Aorta (tissue), 5 donors: Measurements from ENCODE around the gene CYSTM1. TPM values are rescaled to one million over a fixed set of nuclear protein-coding genes. Genes with fewer than 3 reads are reported as not detected.
A peak's percentile ranks its signal among the peaks of the same experiment; 100 is the strongest.

Experiments
- ATAC-seq: fragments of 200-7000 bp; cut with Tn5 transposase; one replicate; pipeline ENCODE4 v1.9.1; 2022; ENCODE audit warnings: moderate library complexity; ENCODE audit not compliant: low FRiP score
- DNase-seq, 2 donors: peaks; one replicate each; pipeline ENCODE4 v3.0.0-alpha.2; 2020
- H3K27ac ChIP-seq, 2 donors: one replicate each; pipeline ENCODE4 v1.5.1; 2013; ENCODE audit warnings: low read length in 2 of 2, mild to moderate bottlenecking in 2 of 2, moderate library complexity in 2 of 2, control low read depth in 1 of 2, inconsistent platforms in 1 of 2, low read depth in 1 of 2
- H3K27me3 ChIP-seq, 2 donors: one replicate each; pipeline ENCODE4 v1.6.1; 2013; ENCODE audit warnings: control low read depth in 1 of 2, low read length in 1 of 2, mild to moderate bottlenecking in 1 of 2, moderate library complexity in 1 of 2; ENCODE audit not compliant: insufficient read depth in 2 of 2, control insufficient read depth in 1 of 2
- H3K36me3 ChIP-seq, 2 donors: one replicate each; pipeline ENCODE4 v1.6.1; 2013; ENCODE audit warnings: control low read depth in 1 of 2, low read length in 1 of 2, mild to moderate bottlenecking in 1 of 2; ENCODE audit not compliant: insufficient read depth in 2 of 2, control insufficient read depth in 1 of 2
- H3K4me1 ChIP-seq, 2 donors: one replicate each; pipeline ENCODE4 v1.6.1; 2013; ENCODE audit warnings: low read length in 2 of 2, control low read depth in 1 of 2, mild to moderate bottlenecking in 1 of 2, moderate library complexity in 1 of 2; ENCODE audit not compliant: insufficient read depth in 2 of 2, control insufficient read depth in 1 of 2
- H3K4me3 ChIP-seq, 2 donors: one replicate each; pipeline ENCODE4 v1.5.1; 2013; ENCODE audit warnings: low read length in 2 of 2, control low read depth in 1 of 2, mild to moderate bottlenecking in 1 of 2
- H3K9me3 ChIP-seq: one replicate; pipeline ENCODE4 v1.6.1; 2013; ENCODE audit warnings: mild to moderate bottlenecking, low read length; ENCODE audit not compliant: control insufficient read depth
- WGBS, 2 donors: extraction: QIAGEN DNeasy Blood & Tissue Kit; methylation state at CpG; one replicate each; pipeline ENCODE4 v1.1.7; 2013; 5-methylcytosine and 5-hydroxymethylcytosine counted together
- intact Hi-C, 2 donors: fragments of 100-400 bp; cut with DNase I; formaldehyde crosslinking; loops; one replicate each; pipeline versions ENCODE4 v1.14.2 to v1.15.0; 2022
- polyA plus RNA-seq, 2 donors: library from polyadenylated mRNA; stranded (reverse); fragments of 200-250 nt; gene quantifications; one replicate each; pipeline ENCODE4 v1.2.3, GENCODE V29; 2013
- total RNA-seq, 2 donors: library from RNA; stranded (reverse); fragmentation: NEBNext Ultra II Directional; extraction: Animal tissue kit (Norgen Biotek cat#: 25700); gene quantifications; one replicate each; pipeline ENCODE4 v1.2.1, GENCODE V29; 2021
- donor health status: healthy with polysubstance abuse.
- donor health status: Bipolar disorder and iron deficiency.
- donor health status: DM: no; HTN: no; CAD: no.
- donor health status: DM: no; HTN: no; CAD: no.
- donor health status: DM: yes; HTN: yes; CAD: no.

The CYSTM1 gene
- total and polyA plus RNA-seq, 4 donors: 44.7 to 179 (median 64.8) TPM

- peaks cover 2 to 7% of the 10 kb centered on the region in 2 donors for H3K4me1 ChIP-seq
- peak in 1 of 2 donors; percentile 32 for DNase-seq
- H3K27ac ChIP-seq: no peak overlapping the region
- intact Hi-C loops: no loop called here
- H3K27me3 ChIP-seq: no peaks in the 10 kb centered on the region
- no peaks in the 10 kb centered on the region for H3K9me3 ChIP-seq
- no peaks in the 10 kb centered on the region for H3K36me3 ChIP-seq
- no peak overlapping the region for H3K4me3 ChIP-seq
- 26 to 42% methylated on average over 5 of the region's 5 CpGs for WGBS, 2 donors
- peak; percentile 59 for ATAC-seq
Observed at GRCh38 chr5:140165101-140165922, 9.7 kb upstream of the CYSTM1 start.

GRCh38 chr5:140165923-140166270, 9.1 kb upstream of the CYSTM1 start:
- Histone ChIP-seq H3K4me3 (no peak overlapping the region), H3K27me3 (no peaks in the 10 kb centered on the region), H3K4me1 (peaks cover 2 to 7% of the 10 kb centered on the region in 2 donors), H3K9me3 (no peaks in the 10 kb centered on the region), H3K27ac (no peak overlapping the region), H3K36me3 (no peaks in the 10 kb centered on the region)
- intact Hi-C loops: no loop called here
- ATAC-seq: no peak
- 66 to 67% methylated on average over 4 of the region's 4 CpGs for WGBS, 2 donors
- DNase-seq: peak in 1 of 2 donors; percentile 25

- no peaks in the 10 kb centered on the region for H3K27me3 ChIP-seq
- H3K36me3 ChIP-seq: no peaks in the 10 kb centered on the region
- H3K4me3 ChIP-seq: no peak overlapping the region
- no peak for ATAC-seq
- intact Hi-C loops: no loop called here
- no peak for DNase-seq
- no peaks in the 10 kb centered on the region for H3K9me3 ChIP-seq
- H3K4me1 ChIP-seq: peaks cover 2 to 7% of the 10 kb centered on the region in 2 donors
- H3K27ac ChIP-seq: no peak overlapping the region
Observed at GRCh38 chr5:140166911-140167310, 8.1 kb upstream of the CYSTM1 start.

- no peaks in the 10 kb centered on the region for H3K36me3 ChIP-seq
- DNase-seq (no peak), ATAC-seq (no peak)
- no peak overlapping the region for H3K27ac ChIP-seq
- H3K9me3 ChIP-seq: no peaks in the 10 kb centered on the region
- H3K4me1 ChIP-seq: peaks cover 2 to 7% of the 10 kb centered on the region in 2 donors
- H3K4me3 ChIP-seq: no peak overlapping the region
- intact Hi-C loops: no loop called here
- no peaks in the 10 kb centered on the region for H3K27me3 ChIP-seq
- WGBS, 2 donors: 97 to 98% methylated on average over 2 of the region's 2 CpGs
Observed at GRCh38 chr5:140168371-140168770, 6.6 kb upstream of the CYSTM1 start.

- no peak overlapping the region for H3K27ac ChIP-seq
- WGBS, 2 donors: 94% methylated on average over 1 of the region's 1 CpG
- H3K4me1 ChIP-seq: peaks cover 2 to 7% of the 10 kb centered on the region in 2 donors
- no peaks in the 10 kb centered on the region for H3K9me3 ChIP-seq
- intact Hi-C loops: no loop called here
- H3K36me3 ChIP-seq: no peaks in the 10 kb centered on the region
- ATAC-seq: no peak
- DNase-seq: peak in 1 of 2 donors; percentile 25
- no peak overlapping the region for H3K4me3 ChIP-seq
- no peaks in the 10 kb centered on the region for H3K27me3 ChIP-seq
Observed at GRCh38 chr5:140169410-140169809, 5.6 kb upstream of the CYSTM1 start.

- WGBS, 2 donors: 30 to 63% methylated on average over 2 of the region's 2 CpGs
- intact Hi-C loops: no loop called here
- DNase-seq: no peak
- H3K4me3 ChIP-seq: no peak overlapping the region
- H3K4me1 ChIP-seq: no peaks in the 10 kb centered on the region
- H3K27me3 ChIP-seq: no peaks in the 10 kb centered on the region
- no peak for ATAC-seq
- H3K9me3 ChIP-seq: no peaks in the 10 kb centered on the region
- no peaks in the 10 kb centered on the region for H3K36me3 ChIP-seq
- no peak overlapping the region for H3K27ac ChIP-seq
Observed at GRCh38 chr5:140172483-140172882, 2.5 kb upstream of the CYSTM1 start.

GRCh38 chr5:140174014-140174413, 974 bp upstream of the CYSTM1 start:
- H3K4me3 ChIP-seq: no peak overlapping the region

GRCh38 chr5:140175367-140176030, 511 bp downstream of the CYSTM1 start:
- intact Hi-C loops: no loop called here
- no peaks in the 10 kb centered on the region for H3K27me3 ChIP-seq
- WGBS, 2 donors: 0 to 1% methylated on average over 54 to 58 of the region's 58 CpGs
- DNase-seq: peak; percentile 90 to 94
- H3K4me1 ChIP-seq: no peaks in the 10 kb centered on the region
- peak; percentile 80 for ATAC-seq
- H3K4me3 ChIP-seq: peak overlapping the region; percentile 79 to 80
- no peaks in the 10 kb centered on the region for H3K9me3 ChIP-seq
- peak overlapping the region; percentile 17 to 34 for H3K27ac ChIP-seq
- H3K36me3 ChIP-seq: no peaks in the 10 kb centered on the region

More at GRCh38 chr5:140174014-140174413, 974 bp upstream of the CYSTM1 start:
- DNase-seq (no peak), ATAC-seq (no peak)
- 93 to 97% methylated on average over 2 of the region's 2 CpGs for WGBS, 2 donors
- intact Hi-C loops: no loop called here
- H3K4me1 ChIP-seq: no peaks in the 10 kb centered on the region
- no peaks in the 10 kb centered on the region for H3K36me3 ChIP-seq
- H3K27ac ChIP-seq: no peak overlapping the region
- H3K9me3 ChIP-seq: no peaks in the 10 kb centered on the region
- no peaks in the 10 kb centered on the region for H3K27me3 ChIP-seq

- DNase-seq: no peak
- WGBS, 2 donors: 17 to 18% methylated on average over 4 of the region's 4 CpGs
- ATAC-seq: no peak
- peak overlapping the region; percentile 79 to 80 for H3K4me3 ChIP-seq
- no peaks in the 10 kb centered on the region for H3K36me3 ChIP-seq
- H3K27me3 ChIP-seq: no peaks in the 10 kb centered on the region
- peak overlapping the region in 1 of 2 donors; percentile 34 for H3K27ac ChIP-seq
- no peaks in the 10 kb centered on the region for H3K4me1 ChIP-seq
- intact Hi-C loops: no loop called here
- H3K9me3 ChIP-seq: no peaks in the 10 kb centered on the region
Observed at GRCh38 chr5:140176031-140176387, 1.0 kb downstream of the CYSTM1 start.
